Activated CD8-positive, alpha-beta memory T cell treated with anti-CD3 and anti-CD28 coated beads, Interleukin-2, amount 50 U/mL, for 4 hours (primary cell): ENCODE measurements around the gene FANCI.

Experiments
- DNase-seq: peaks from one replicate; pipeline ENCODE4 v3.0.0-alpha.2; 2020

Gene FANCI

GRCh38 chr15:89243691-89244573 lies at the start of gene FANCI:
Gene FANCI (plus strand): TSS chr15:89243979. CDS start chr15:89247648, 3,669 bp downstream.
- peak; percentile 97 for DNase-seq

DNA sequence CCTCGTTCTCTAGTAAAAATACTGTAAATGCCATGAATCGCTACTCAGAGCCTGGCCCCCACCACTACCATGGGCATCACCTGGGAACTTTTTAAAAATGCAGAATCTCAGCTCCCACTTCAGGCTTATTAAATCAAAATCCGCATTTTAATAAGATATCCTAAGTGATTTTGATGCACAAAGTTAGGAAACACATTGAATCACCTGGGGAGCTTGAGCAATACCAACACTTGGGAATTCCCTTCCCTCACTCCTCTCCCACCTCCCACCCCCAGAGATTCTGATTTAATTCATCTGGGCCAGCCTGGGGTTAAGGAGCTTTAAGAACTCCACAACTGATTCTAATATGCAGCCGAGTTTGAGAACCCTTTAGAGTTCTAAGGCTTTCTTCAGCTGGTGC lies 49.2 kb upstream of the FANCI start:
- DNase-seq = no peak

- no peak for DNase-seq
Measured at GRCh38 chr15:89195836-89196235, 47.9 kb upstream of the FANCI start.

- no peak for DNase-seq
Measured at GRCh38 chr15:89196241-89196640, 47.5 kb upstream of the FANCI start.

- DNase-seq = no peak
Measured at GRCh38 chr15:89196994-89197393, 46.8 kb upstream of the FANCI start.

DNA sequence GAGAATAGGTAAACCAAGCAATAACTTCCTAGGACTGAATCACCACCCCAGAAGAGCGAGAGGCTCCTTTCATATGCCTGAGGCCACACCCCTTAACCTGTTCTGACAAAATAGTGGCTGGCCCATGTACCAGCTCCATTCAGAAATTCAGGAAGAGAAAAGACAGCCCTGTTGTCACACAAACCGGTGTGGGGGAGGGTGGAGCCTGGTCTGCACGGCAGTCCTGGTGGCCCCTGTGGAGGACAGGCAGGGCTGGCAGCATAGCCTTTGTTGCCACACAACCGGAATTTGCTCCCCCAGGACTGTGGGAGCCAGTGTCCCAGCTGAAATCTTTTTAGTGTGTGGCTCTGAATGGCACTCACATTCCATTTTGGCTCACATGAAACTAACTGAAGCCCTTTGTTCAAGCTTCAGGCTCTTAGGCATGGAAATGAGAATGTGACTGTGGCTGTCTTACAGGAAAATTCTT lies 46.2 kb upstream of the FANCI start:
- no peak for DNase-seq

DNA sequence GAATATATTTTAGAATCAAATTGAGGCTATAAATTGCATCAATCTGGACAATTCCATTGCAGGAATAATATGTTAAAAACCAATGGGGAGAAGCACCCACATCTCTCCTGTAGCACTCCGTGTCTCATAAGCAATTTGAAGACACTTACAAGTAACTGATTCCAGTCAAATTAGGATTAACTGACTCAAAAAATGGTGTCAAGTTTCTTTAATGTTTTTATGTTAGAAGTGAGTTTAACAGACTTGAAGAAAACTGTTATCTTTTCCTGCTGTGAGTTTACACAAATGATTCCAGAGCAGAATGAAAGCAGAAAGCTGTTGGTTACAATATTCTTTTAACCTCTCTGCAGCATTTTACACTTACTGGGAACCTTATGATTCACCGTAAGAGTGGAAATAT lies 45.6 kb upstream of the FANCI start:
- DNase-seq = no peak

DNA sequence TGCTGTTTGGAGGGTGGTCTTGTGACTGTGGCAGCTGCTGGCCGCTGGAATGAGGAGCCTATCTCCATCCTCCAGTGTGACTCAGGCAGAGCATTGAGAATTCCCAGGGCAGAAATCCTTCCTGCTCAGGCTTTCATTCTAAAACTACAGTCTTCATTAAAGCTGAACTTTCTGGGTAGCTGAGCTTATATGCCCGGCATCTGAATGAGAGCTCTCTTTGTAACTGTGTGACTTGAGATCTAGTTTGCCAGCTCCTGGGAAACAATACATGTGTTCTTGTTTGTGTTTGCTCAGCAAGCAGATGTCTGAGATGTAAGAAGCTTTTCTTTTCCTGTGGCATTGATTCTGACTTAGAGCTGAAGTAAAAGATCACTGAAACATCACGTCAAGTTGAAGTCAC lies 44.8 kb upstream of the FANCI start:
- DNase-seq = no peak

DNA sequence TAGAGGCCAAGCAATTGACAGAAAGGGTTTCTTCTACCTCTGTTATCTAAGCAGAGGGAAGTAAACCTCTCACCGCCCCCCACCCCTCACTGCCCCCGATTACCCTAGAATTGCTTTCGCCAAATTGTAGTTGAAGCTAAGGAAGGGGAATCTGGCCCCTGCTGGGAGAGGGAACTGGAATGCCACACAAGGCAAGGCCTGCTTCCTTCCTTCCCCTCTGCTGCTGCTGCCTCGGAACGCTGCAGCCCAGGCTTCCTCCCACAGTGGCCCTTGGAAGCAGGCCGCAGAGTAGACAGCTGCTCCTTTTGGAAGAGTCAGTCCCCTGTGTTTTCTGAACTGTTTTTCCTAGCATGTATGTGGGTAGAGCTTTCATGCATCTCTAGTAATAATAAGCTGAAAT lies 44.0 kb upstream of the FANCI start:
- no peak for DNase-seq

- DNase-seq = no peak
Measured at GRCh38 chr15:89200182-89200581, 43.6 kb upstream of the FANCI start.

DNA sequence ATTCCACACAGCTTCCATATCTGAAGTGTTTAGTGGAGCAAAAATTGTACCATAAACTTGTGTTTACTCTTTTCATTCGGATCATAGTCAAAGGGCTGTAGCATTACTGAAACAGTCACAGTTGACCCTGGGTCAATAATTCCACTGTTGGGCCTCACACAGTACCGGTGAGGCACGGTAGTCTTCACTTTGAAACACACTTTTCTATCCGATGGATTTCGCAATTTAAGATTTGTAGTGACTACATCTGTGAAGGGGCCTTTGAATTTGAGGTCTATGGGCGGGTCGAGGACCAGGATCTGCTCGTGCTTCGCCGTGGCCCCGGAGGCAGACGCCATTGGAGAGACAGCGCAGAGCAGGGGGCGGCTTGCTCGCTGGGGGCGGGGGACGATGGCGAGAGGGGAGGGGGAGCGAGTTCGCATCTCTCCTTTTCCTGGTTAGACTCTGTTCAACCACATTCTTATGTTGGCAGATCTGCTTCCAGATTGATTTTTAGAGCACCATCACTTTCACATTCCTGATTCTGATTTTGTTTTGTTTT lies 42.2 kb upstream of the FANCI start:
- DNase-seq = no peak

- DNase-seq = peak; percentile 27
Measured at GRCh38 chr15:89203705-89204273, 40.0 kb upstream of the FANCI start.

GRCh38 chr15:89205991-89206585 lies 37.7 kb upstream of the FANCI start:
- no peak for DNase-seq

DNA sequence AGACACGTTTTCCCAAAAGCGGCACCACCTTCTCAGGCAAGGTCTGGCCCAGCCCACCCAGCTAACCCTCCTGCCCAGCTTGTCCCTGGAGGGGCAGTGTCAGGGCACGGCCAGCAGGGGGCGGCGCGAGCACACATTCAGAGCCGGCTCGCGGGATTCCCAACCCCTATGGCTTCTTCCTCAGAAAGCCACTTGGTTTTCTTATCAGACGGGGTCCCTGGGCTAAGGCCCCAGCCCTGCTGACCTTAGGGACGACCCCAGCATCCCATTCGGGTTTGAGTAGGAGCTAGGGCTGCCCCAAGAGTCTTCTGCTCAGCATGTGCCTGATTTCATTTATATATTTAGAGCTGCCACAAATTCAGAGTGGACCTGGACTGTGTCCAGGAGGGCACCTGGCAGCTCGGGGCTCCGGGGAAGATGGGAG lies 36.9 kb upstream of the FANCI start:
- DNase-seq = peak; percentile 74

GRCh38 chr15:89208256-89208655 lies 35.5 kb upstream of the FANCI start:
- DNase-seq = no peak

DNA sequence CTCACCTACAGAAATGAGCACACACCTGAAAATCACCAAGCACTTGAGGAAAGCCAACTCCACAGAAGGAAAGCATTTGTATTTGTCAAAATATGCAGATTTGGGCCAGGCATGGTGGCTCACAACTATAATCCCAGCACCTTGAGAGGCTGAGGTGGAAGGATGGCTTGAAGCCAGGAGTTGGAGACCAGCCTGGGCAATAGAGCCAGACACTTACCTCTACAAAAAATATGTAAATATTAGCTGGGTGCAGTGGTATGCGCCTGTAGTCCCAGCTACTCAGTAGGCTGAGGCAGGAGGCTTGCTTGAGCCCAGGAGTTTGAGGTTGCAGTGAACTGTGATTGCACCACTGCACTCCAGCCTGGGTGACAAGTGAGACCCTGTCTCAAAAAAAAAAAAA lies 34.7 kb upstream of the FANCI start:
- DNase-seq = no peak

GRCh38 chr15:89211678-89212170 lies 32.1 kb upstream of the FANCI start:
- no peak for DNase-seq

- DNase-seq = no peak
Measured at GRCh38 chr15:89215627-89216026, 28.2 kb upstream of the FANCI start.

GRCh38 chr15:89217031-89217430 lies 26.7 kb upstream of the FANCI start:
- no peak for DNase-seq

- DNase-seq = no peak
Measured at GRCh38 chr15:89217686-89218376, 25.9 kb upstream of the FANCI start.

DNA sequence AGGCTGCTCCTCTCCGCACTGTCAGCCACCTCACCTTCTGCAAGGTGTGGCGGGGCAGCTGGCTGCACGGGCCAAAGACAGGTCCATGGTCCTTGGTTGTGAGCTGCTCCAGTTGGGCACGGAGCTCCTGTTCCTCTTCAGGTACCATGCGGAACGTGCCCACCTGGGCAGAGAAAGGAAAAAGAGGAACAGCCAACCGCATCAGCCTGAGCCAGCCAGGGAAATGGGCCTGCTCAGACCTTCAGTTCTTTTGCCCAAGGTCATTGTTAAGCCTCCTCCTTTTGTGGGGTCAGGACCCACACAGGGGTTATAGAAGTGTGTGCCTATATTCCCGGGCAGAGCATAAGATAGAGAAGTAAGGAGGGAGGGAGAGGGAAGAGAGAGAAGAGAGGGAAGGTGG lies 25.2 kb upstream of the FANCI start:
- no peak for DNase-seq

DNA sequence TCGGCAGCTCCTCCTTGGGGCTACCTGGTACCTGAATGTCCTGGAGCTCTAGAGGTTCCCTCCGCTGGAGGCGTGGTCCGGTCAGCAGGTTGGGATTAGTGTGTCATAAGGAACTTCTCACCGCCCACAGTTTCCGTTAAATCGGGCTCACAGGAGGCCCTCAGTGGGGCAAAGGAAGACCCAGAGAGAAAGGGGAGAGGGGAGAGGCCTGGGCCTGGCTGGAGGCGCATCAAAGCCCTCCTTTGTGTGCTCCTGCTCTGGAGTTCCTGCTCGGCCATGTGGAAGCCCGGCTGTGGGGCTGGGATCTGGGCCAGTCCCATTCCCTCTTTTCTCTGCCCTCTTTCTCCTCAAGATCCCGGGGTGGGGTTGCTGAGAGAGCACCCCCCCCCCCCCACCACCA lies 22.2 kb upstream of the FANCI start, which contains the start of gene RLBP1:
Gene RLBP1, minus strand, starts transcription at position 37 of the 400 bp plus-strand sequence. CDS start 2,604 bp downstream, outside the sequence.
- DNase-seq = no peak

DNA sequence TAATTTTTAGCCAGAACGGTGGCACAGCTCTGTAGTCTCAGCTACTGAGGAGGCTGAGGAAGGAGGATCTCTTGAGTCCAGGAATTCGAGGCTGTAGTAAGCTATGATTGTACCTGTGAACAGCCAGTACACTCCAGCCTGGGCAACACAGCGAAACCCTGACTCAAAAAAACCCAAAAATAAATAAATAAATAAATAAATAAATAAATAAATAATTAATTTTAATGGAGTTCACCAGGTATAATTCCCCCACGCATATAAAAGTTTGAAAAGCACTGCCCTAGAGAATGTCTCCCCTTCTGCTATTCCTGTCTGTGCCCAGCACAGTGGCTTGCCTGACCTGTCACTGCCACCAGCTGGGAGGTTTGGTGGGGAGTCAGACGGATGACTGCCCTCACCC lies 18.2 kb upstream of the FANCI start:
- DNase-seq = no peak
